ENCODE results near the gene ABO. TPM values are rescaled to one million over a fixed set of nuclear protein-coding genes. Genes with fewer than 3 reads are reported as not detected.
A peak's percentile ranks its signal among the peaks of the same experiment; 100 is the strongest.
"Not testable (repeated sequence)": the region's sequence is repeated elsewhere in the genome, so short reads cannot be mapped to it uniquely, and the experiment has no call there.

Gene ABO
- not detected in 2 replicates for total RNA-seq (2014; rRNA removed; shearing (Covaris generic))

GRCh38 chr9:133275105-133276000, at the start of gene ABO:
ABO (minus strand) TSS chr9:133275201.
- in situ Hi-C loops (cut with HindIII; ENCODE audit: low sequenced_read_pairs): no loop called here
- DNase-seq (ENCODE audit: low spot score): no peak

DNA sequence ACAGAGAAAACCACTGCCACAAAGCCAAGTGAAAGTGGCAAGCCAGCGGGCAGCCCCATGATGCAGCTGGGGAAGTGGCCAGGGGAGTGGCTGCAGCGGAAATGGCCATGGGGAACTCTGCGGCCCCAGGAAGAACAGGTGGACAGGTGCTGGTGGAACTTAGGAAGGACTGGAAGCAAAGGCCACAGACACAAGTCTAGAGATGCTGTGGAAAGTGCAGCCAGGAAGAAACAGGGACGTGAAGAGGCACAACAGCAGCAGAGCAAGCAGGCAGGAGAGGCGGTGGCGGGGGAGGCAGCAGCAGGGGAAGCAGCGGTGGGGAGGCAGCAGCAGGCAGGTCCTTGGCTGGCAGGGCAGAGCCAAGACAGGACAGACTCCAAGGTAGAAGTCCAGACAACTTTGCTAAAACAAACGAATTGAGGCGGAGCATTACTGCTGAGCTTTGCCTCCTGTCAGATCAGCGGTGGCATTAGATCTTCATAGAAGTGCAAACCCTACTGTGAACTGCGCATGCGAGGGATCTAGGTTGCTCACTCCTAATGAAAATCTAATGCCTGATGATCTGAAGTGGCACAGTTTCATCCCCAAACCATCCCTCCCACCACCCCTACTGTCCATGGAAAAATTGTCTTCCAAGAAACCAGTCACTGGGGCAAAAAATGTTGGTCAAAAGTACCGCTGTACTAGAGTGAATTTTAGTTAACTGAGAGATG, 49.1 kb upstream of the ABO start:
- no peak for DNase-seq (ENCODE audit: low spot score)
- in situ Hi-C loops (cut with HindIII; ENCODE audit: low sequenced_read_pairs): no loop called here

- no peak for DNase-seq (ENCODE audit: low spot score)
- in situ Hi-C loops (cut with HindIII; ENCODE audit: low sequenced_read_pairs): no loop called here
These were observed 48.2 kb upstream of the ABO start for GRCh38 chr9:133323211-133323610.

DNA sequence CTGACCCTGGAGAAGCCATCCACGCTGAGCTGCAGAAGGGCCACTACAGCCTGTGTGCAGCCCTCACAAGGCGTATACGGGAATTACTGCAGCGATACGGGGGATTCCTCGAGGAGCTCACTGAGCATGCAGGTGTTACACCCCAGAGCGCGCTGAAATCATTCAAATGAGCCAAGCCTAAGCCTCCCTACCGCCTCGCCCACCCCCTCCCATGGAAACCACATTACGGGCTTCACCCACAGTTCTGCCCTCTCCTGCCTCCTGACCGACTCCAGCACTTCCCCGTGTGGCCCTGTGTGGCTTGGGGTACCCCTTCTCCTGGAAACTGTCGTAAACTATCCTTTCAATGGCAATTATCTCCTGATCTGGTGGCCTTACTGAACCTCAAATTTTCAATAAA, 47.7 kb upstream of the ABO start:
- in situ Hi-C loops (cut with HindIII; ENCODE audit: low sequenced_read_pairs): no loop called here
- no peak for DNase-seq (ENCODE audit: low spot score)

DNA sequence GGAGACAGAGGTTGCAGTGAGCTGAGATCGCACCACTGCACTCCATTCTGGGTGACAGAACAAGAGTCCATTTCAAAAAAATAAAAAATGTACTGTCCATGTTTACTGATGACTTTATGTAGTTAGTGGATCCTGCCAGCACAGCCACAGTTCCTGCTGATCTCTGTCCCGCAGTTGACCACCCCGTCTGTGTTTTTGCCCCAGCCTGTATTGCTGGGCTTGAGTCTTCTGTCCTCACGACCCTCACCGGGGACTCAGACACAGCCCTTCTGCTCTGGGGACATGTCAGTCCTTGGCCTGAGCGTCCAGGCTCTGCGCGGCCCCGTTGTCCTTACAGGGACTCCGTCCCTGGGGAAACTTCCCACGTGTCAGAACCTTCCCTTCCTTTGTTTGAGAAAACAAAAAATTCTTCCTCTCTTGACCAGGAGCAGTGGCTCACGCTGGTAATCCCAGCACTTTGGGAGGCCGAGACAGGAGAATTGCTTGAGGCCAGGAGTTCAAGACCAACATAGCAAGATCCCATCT, 46.5 kb upstream of the ABO start:
- in situ Hi-C loops (cut with HindIII; ENCODE audit: low sequenced_read_pairs): no loop called here
- no peak for DNase-seq (ENCODE audit: low spot score)

- DNase-seq (ENCODE audit: low spot score): no peak
- in situ Hi-C loops (cut with HindIII; ENCODE audit: low sequenced_read_pairs): no loop called here
These were observed 45.5 kb upstream of the ABO start for GRCh38 chr9:133320421-133320881.

DNA sequence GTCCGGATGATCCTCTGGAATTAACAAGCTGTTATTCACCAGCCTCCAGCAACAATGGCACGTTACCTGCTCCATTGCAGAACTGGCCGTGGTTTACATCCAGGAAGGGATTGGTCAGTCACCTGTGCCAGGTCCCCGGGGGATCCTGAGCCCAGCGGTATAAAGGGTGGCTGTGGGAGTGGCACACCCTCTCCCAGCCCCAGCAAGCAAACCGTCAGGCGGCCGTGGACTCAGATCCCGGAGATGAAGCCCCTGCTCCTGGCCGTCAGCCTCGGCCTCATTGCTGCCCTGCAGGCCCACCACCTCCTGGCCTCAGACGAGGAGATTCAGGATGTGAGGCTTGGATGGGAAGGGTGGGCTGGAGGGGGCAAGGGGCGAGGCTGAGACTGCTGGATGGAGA, 42.5 kb upstream of the ABO start:
- DNase-seq (ENCODE audit: low spot score); in situ Hi-C loops (cut with HindIII; ENCODE audit: low sequenced_read_pairs): not testable (repeated sequence)

DNA sequence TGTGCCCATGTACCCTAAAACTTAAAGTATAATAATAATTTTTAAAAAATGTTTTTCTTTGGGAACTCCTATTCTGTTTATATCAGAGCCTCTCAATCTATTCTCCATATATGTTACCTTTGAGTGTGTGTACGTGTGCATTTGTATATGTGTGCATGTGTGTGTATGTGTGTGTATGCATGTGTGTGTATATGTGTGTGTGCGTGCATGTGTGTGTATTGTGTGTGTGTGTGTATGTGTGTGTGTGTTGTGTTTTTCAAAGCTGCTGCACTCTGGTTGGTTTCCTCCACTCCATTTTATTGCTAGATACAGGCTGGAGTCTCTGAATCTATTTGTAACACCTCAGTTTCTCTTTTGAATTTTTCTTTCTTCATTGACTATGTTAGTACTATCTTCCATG, 41.0 kb upstream of the ABO start:
- no peak for DNase-seq (ENCODE audit: low spot score)
- in situ Hi-C loops (cut with HindIII; ENCODE audit: low sequenced_read_pairs): no loop called here

DNA sequence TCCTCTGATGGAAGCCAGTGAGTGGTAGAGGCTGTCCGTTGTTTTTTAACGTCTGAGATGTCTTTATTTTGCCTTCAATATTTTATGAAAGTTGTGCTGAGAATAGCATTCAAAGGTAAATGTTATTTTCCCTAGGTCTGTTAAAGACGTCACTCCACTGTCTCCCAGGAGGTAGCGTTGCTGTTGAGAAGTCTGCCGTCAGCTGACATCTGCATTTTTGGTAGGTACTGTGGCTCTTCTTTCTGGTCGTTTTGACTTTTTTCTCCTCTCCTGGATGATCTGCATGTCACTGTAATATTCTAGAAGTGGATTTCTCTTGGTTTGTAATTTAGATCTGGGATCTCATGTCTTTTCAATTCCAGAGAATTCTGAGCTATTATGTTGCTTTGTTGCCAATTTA, 34.6 kb upstream of the ABO start:
- DNase-seq (ENCODE audit: low spot score): no peak
- in situ Hi-C loops (cut with HindIII; ENCODE audit: low sequenced_read_pairs): no loop called here

DNA sequence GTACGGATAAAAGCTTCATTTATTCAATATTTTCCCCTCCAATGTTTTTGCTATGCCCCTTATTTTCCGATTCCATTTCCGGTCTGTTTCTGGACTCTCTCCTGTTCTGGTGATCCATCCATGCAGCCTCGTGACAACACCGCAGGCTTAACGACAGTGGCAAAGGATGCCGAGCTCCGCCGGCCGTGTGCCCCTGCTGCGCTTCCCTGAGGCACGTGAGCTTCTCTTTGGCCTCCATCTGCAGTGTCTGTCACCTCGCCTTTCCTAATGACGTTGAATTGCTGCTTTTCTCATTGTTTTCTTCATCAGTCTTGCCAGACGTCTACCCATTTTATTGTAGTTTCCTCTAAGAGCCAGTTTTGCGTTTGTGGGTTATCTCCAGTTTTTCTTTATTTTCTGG, 32.3 kb upstream of the ABO start:
- in situ Hi-C loops (cut with HindIII; ENCODE audit: low sequenced_read_pairs): no loop called here
- no peak for DNase-seq (ENCODE audit: low spot score)

- in situ Hi-C loops (cut with HindIII; ENCODE audit: low sequenced_read_pairs): no loop called here
- peak; percentile 51 for DNase-seq (ENCODE audit: low spot score)
These were observed 31.5 kb upstream of the ABO start for GRCh38 chr9:133306242-133307204.

DNA sequence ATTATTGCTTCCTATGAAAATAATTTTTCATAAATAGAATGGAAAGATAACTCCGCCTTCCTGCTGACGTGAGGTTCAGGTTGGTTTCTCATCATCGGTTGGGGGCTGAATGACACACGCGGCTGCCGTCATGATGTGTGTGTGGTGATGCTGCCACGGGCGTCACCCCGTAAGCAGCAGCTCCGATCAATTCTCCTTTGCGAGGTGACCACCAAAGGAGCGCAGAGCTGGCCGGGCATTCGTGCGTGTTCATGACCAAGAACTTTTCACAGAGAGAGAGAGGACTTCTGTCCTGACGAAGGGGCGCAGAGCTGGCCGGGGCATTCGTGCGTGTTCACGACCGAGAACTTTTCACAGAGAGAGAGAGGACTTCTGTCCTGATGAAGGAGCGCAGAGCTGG, 30.7 kb upstream of the ABO start:
- in situ Hi-C loops (cut with HindIII; ENCODE audit: low sequenced_read_pairs): no loop called here
- no peak for DNase-seq (ENCODE audit: low spot score)

GRCh38 chr9:133304477-133305377, 29.7 kb upstream of the ABO start:
- DNase-seq (ENCODE audit: low spot score): no peak
- in situ Hi-C loops (cut with HindIII; ENCODE audit: low sequenced_read_pairs): no loop called here

DNA sequence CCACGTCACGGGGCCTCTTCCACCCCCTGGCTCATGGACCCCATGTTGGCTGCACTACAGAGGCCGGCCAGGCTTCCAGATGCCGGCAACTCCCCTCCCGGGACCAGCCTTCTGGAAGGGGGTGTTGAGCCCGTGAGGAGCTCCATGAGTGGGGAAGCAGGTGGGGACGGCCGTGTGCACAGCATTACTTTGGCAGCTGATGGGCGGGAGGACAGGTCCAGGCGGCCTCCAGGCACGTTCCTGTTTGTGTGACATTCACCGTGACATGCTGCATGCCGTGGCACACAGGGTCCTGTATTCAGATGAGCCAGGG, 29.1 kb upstream of the ABO start:
- no peak for DNase-seq (ENCODE audit: low spot score)
- in situ Hi-C loops (cut with HindIII; ENCODE audit: low sequenced_read_pairs): no loop called here

DNA sequence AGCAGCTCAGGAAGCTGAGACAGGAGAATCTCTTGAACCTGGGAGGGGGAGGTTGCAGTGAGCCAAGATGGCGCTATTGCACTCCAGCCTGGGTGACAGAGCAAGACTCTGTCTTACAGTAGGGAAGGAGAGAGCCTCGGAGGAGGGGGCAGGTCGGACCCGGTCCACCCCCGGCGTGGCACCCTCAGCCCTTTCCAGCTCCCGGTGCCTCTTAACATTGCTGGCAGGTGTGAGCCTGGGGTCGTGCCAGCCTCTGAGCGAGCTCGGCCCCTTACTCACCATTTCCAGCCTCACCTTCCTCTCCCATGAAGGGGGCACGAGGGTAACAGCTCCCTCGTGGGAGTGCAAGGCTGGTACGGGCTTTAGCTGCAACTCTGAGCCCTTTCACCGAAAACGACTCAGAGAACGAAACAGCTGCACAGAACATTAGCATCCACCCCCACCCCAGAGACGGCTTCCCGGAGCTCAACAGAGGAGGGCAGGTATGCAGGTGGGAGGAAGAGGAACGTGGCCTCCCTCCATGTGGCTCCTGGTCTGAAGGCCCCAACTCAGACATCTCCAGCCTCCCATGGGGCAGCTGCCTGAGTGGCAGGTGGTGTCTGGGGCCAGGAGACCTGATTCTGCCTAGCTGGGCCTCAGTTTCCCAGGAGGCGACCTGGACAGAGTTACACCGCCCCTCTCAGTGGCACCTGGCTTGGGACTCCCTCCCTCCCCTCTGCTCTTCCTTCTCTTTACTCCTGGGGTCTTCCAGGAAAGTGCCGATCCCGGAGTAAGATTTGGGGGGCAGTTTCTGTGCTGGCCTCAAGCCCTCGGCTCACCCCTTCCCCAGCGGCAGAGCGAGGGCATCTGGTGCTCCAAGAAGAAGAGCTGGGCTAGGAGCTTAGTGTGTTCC, 28.5 kb upstream of the ABO start:
- DNase-seq (ENCODE audit: low spot score): no peak
- in situ Hi-C loops (cut with HindIII; ENCODE audit: low sequenced_read_pairs): no loop called here

DNA sequence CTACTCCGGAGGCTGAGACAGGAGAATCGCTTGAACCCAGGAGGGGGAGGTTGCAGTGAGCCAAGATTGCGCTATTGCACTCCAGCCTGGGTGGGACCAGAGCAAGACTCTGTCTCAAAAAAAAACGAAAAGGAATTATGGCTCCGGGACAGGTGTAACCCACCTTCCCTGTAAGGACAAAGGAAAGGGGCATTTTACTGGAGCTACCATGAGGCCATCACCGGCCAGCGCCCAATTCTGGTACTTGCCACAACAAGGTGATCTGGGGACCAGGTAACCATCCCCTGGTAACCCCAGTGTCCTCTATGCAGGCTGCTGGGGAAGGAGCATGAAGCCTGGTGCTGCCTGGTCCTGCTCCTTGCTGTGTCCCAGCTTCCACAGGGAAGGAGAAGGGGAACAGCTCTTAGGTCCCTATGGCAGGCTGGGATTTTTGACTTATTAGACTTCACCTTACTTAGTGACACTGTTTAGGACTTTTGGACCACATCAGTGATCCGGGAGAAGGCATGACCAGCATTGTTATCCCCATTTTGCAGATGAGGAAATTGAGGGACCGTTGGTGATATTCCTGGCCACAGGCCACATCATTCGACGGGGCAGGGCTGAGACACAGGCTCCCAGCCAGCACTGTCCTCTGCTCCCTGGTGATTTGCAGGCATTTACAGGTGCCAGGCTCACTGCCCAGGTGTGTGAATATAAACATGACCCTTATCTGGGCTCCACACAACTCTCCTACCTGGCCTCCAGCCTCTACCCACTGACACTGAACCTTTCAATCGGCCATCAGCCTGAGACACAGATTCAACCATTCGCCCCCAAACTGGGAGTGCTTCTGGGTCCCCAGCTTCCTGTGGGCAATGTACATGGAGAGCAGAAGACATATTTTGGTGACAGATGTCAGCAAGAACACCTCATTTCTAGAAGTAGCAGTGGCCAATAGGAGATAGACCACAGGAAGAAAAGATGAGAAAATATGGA, 26.5 kb upstream of the ABO start:
- no peak for DNase-seq (ENCODE audit: low spot score)
- in situ Hi-C loops (cut with HindIII; ENCODE audit: low sequenced_read_pairs): no loop called here

Measured in G401 (cell line).